GM19438 (cell line): ENCODE measurements around the gene SLC9A2.

Source experiments
- ATAC-seq: cut with Tn5 transposase; IDR thresholded peaks from one replicate; pipeline ENCODE4 v1.9.1; 2021; ENCODE audit warnings: low read depth; ENCODE audit not compliant: unreplicated experiment

The SLC9A2 gene

GRCh38 chr2:102619414-102620319, at the start of gene SLC9A2:
Gene SLC9A2 (plus strand): TSS chr2:102619553. CDS start chr2:102619849, 296 bp downstream.
- no peak for ATAC-seq

- no peak for ATAC-seq
Measured at GRCh38 chr2:102575888-102576287, 43.5 kb upstream of the SLC9A2 start.

GRCh38 chr2:102578376-102578775, 41.0 kb upstream of the SLC9A2 start:
- ATAC-seq, result no peak

GRCh38 chr2:102581911-102582310, 37.4 kb upstream of the SLC9A2 start:
- ATAC-seq, result no peak

GRCh38 chr2:102582845-102583244, 36.5 kb upstream of the SLC9A2 start:
- no peak for ATAC-seq

GRCh38 chr2:102585847-102586404, 33.4 kb upstream of the SLC9A2 start:
- no peak for ATAC-seq

- no peak for ATAC-seq
Measured at GRCh38 chr2:102588213-102588939, 31.0 kb upstream of the SLC9A2 start.

- no peak for ATAC-seq
Measured at GRCh38 chr2:102589444-102589843, 29.9 kb upstream of the SLC9A2 start.

- no peak for ATAC-seq
Measured at GRCh38 chr2:102591491-102592045, 27.8 kb upstream of the SLC9A2 start.

- ATAC-seq, result no peak
Measured at GRCh38 chr2:102592601-102593000, 26.8 kb upstream of the SLC9A2 start.

GRCh38 chr2:102593516-102593915, 25.8 kb upstream of the SLC9A2 start:
- no peak for ATAC-seq

- ATAC-seq, result no peak
Measured at GRCh38 chr2:102594445-102595016, 24.8 kb upstream of the SLC9A2 start.

- no peak for ATAC-seq
Measured at GRCh38 chr2:102597788-102598187, 21.6 kb upstream of the SLC9A2 start.

GRCh38 chr2:102599486-102599885, 19.9 kb upstream of the SLC9A2 start:
- no peak for ATAC-seq

GRCh38 chr2:102601730-102602129, 17.6 kb upstream of the SLC9A2 start:
- ATAC-seq, result no peak

GRCh38 chr2:102603904-102604303, 15.4 kb upstream of the SLC9A2 start:
- no peak for ATAC-seq

GRCh38 chr2:102604769-102605168, 14.6 kb upstream of the SLC9A2 start:
- ATAC-seq, result no peak

GRCh38 chr2:102606353-102606752, 13.0 kb upstream of the SLC9A2 start:
- no peak for ATAC-seq

GRCh38 chr2:102615620-102616436, 3.5 kb upstream of the SLC9A2 start:
- peak; percentile 69 for ATAC-seq
